HepG2 (cell line): ENCODE data around the gene SHC3. TPM values are rescaled to one million over a fixed set of nuclear protein-coding genes. Genes with fewer than 3 reads are reported as not detected.

Experiments
- ATAC-seq: fragments of 200-7000 bp; cut with Tn5 transposase; 3 replicates; pipeline ENCODE4 v1.9.1; 2020; ENCODE audit warnings: mild to moderate bottlenecking, moderate library complexity
- BruUV-seq: library from RNA; stranded (reverse); fragments of 400-500 nt; replicated peaks from 2 replicates; lab custom pipeline; 2021; lab: Mats Ljungman, UMichigan
- CTCF ChIA-PET: fragments of 300-600 bp; formaldehyde crosslinking; extraction: SDS; loops from one replicate; lab custom pipeline; 2021; ENCODE audit warnings: low total read pairs, inconsistent platforms, low intra/inter-chr PET ratio; lab: Yijun Ruan, JAX
- POLR2A ChIA-PET: fragments of 350-600 bp; sonication (Branson Sonifier 250); formaldehyde crosslinking; loops from one replicate; lab custom pipeline; 2020; ENCODE audit warnings: antibody characterized with exemption, inconsistent platforms; lab: Yijun Ruan, JAX
- DNase-seq: peaks from one replicate; pipeline ENCODE4 v3.0.0-alpha.2; 2015; ENCODE audit warnings: low spot score
- FAIRE-seq: peaks from 3 replicates; lab custom pipeline; 2011; peaks lifted over from hg19 to GRCh38; lab: Jason Lieb, UNC
- H2AFZ ChIP-seq: one replicate; pipeline ENCODE4 v1.6.1; 2011; ENCODE audit warnings: low read length, inconsistent platforms
- H3K27ac ChIP-seq: fragments of 300-600 bp; 3 replicates; pipeline ENCODE4 v1.8.0; 2011; ENCODE audit warnings: mixed run types, mild to moderate bottlenecking, mixed read lengths, low read length, inconsistent platforms; ENCODE audit not compliant: insufficient read depth; ENCODE audit errors: extremely low read length
- H3K27me3 ChIP-seq, 2 experiments: fragments of 200-600 bp in 1 of 2; 2 replicates in 1 of 2; 3 replicates in 1 of 2; pipeline versions ENCODE4 v1.6.0 to v1.8.0; 2011; ENCODE audit warnings: low read length in 2 of 2, mild to moderate bottlenecking in 2 of 2, moderate library complexity in 2 of 2, inconsistent platforms in 1 of 2; ENCODE audit not compliant: insufficient read depth in 2 of 2, control insufficient read depth in 1 of 2
- H3K36me3 ChIP-seq, 2 experiments: fragments of 200-600 bp in 1 of 2; replicated peaks in 1 of 2; 2 replicates in 1 of 2; 3 replicates in 1 of 2; pipeline versions ENCODE4 v1.5.1 to v1.8.0; 2011; ENCODE audit warnings: low read length in 2 of 2, inconsistent platforms in 1 of 2; ENCODE audit not compliant: insufficient read depth in 2 of 2, control insufficient read depth in 1 of 2
- H3K4me1 ChIP-seq: 2 replicates; pipeline ENCODE4 v1.5.1; 2012; ENCODE audit warnings: low read length, inconsistent platforms; ENCODE audit not compliant: insufficient read depth
- H3K4me2 ChIP-seq: 2 replicates; pipeline ENCODE4 v1.6.0; 2011; ENCODE audit warnings: low read depth, low read length, inconsistent platforms
- H3K4me3 ChIP-seq, 3 experiments: fragments of 200-600 bp in 1 of 3; sonication (generic), shearing (Covaris generic) in 1 of 3; replicated peaks in 1 of 3; 2 replicates each; pipeline ENCODE4 v1.5.1; 2011 to 2016; ENCODE audit warnings: low read length in 3 of 3, inconsistent platforms in 2 of 3, low read depth in 2 of 3, mild to moderate bottlenecking in 2 of 3, control low read depth in 1 of 3, mixed read lengths in 1 of 3; ENCODE audit not compliant: insufficient read depth in 1 of 3
- H3K79me2 ChIP-seq: one replicate; pipeline ENCODE4 v1.6.1; 2011; ENCODE audit warnings: low read length, inconsistent platforms; ENCODE audit not compliant: insufficient read depth
- H3K9ac ChIP-seq: 2 replicates; pipeline ENCODE4 v1.6.0; 2011; ENCODE audit warnings: mild to moderate bottlenecking, low read depth, low read length, inconsistent platforms; ENCODE audit not compliant: insufficient read depth
- H3K9me3 ChIP-seq: 2 replicates; pipeline ENCODE4 v1.5.1; 2012; ENCODE audit warnings: mild to moderate bottlenecking, low read length
- H4K20me1 ChIP-seq: 2 replicates; pipeline ENCODE4 v1.6.0; 2011; ENCODE audit warnings: inconsistent platforms, mild to moderate bottlenecking, low read length, moderate library complexity; ENCODE audit not compliant: insufficient read depth
- AHR ChIP-seq: IDR thresholded peaks from 2 replicates; pipeline ENCODE4 v1.6.1; 2018; ENCODE audit warnings: missing genetic modification reagents, missing compliant biosample characterization
- EHMT2 ChIP-seq: fragments of 200-600 bp; sonication (generic); IDR thresholded peaks from 2 replicates; pipeline ENCODE4 v1.7.0; 2017; ENCODE audit warnings: antibody characterized with exemption, low read depth, low read length, borderline replicate concordance
- NONO ChIP-seq, 2 experiments: fragments of 450-650 bp in 1 of 2; sonication (generic) in 1 of 2; formaldehyde crosslinking in 1 of 2; IDR thresholded peaks in 1 of 2; conservative IDR thresholded peaks in 1 of 2; 2 replicates each; pipeline versions ENCODE4 v1.6.1 to v1.8.0; 2017 to 2022; ENCODE audit warnings: mild to moderate bottlenecking in 1 of 2, missing genetic modification reagents in 1 of 2, moderate library complexity in 1 of 2
- SIX4 ChIP-seq: sonication (generic); formaldehyde crosslinking; IDR thresholded peaks from 2 replicates; pipeline ENCODE4 v1.4.0; 2020; ENCODE audit warnings: missing genetic modification reagents
- ZNF512 ChIP-seq: sonication (generic); formaldehyde crosslinking; IDR thresholded peaks from 2 replicates; pipeline ENCODE4 v1.4.0; 2020; ENCODE audit warnings: mild to moderate bottlenecking, missing genetic modification reagents
- ZNF749 ChIP-seq: sonication (generic); formaldehyde crosslinking; IDR thresholded peaks from 2 replicates; pipeline ENCODE4 v1.8.0; 2022; ENCODE audit warnings: mild to moderate bottlenecking, missing genetic modification reagents, moderate library complexity, borderline replicate concordance
- ZNF788 ChIP-seq: sonication (generic); formaldehyde crosslinking; IDR thresholded peaks from 2 replicates; pipeline ENCODE4 v1.5.0; 2020; ENCODE audit warnings: mild to moderate bottlenecking, missing genetic modification reagents, borderline replicate concordance
- ZSCAN31 ChIP-seq: sonication (generic); formaldehyde crosslinking; IDR thresholded peaks from 2 replicates; pipeline ENCODE4 v1.5.0; 2020; ENCODE audit warnings: low read depth, mild to moderate bottlenecking, missing genetic modification reagents
- WGBS: methylation state at CpG from one replicate; pipeline ENCODE4 v1.1.6; 2017; ENCODE audit warnings: low lambda C conversion rate; 5-methylcytosine and 5-hydroxymethylcytosine counted together
- in situ Hi-C: cut with HindIII; loops from 2 replicates; pipeline ENCODE4 v1.10.0; 2017; ENCODE audit warnings: low pct_unique_long_range_greater_than_20kb; ENCODE audit not compliant: extremely low pct_ligation_motif_present
- intact Hi-C: fragments of 100-400 bp; cut with micrococcal nuclease; formaldehyde crosslinking; loops from one replicate; pipeline ENCODE4 v1.10.0; 2022; ENCODE audit not compliant: unreplicated experiment
- polyA plus RNA-seq, 8 experiments: library from polyadenylated mRNA; depleted of rRNA in 3 of 8; stranded (reverse) in 7 of 8; unstranded in 1 of 8; fragments of >200 nt; fragmentation: Illumina TruSeq in 4 of 8; extraction: Trizol in 4 of 8; gene quantifications; 2 replicates each; pipeline versions ENCODE4 v1.2.1 to v1.2.3, GENCODE V29; 2011 to 2016; ENCODE audit warnings: low read depth in 4 of 8, missing spikeins in 1 of 8, mixed read lengths in 1 of 8; ENCODE audit not compliant: insufficient read depth in 1 of 8
- total RNA-seq, 5 experiments: library from RNA; depleted of rRNA; stranded (reverse); fragments of >200 nt; fragmentation: Illumina TruSeq; extraction: Trizol; gene quantifications; 2 replicates each; pipeline ENCODE4 v1.2.3, GENCODE V29; 2016; ENCODE audit warnings: low read depth in 1 of 5

Gene SHC3
- total and polyA plus RNA-seq, 2 of the 13 experiments (the other 11 are each of a cell fraction or from before 2014, with no cell fraction given): 0.09 to 0.89 TPM

- TF ChIP-seq ZNF512 (CRISPR knock-in tag) (no peak), ZSCAN31 (CRISPR knock-in tag) (no peak), NONO (IDR thresholded peaks at IDR 0.05) (no peak), NONO (CRISPR knock-in tag; conservative IDR thresholded peaks at IDR 0.05) (no peak), EHMT2 (no peak), SIX4 (CRISPR knock-in tag) (no peak), AHR (no peak)
Measured at GRCh38 chr9:89058906-89059305, 119.7 kb downstream of the SHC3 start (continued).

DNA sequence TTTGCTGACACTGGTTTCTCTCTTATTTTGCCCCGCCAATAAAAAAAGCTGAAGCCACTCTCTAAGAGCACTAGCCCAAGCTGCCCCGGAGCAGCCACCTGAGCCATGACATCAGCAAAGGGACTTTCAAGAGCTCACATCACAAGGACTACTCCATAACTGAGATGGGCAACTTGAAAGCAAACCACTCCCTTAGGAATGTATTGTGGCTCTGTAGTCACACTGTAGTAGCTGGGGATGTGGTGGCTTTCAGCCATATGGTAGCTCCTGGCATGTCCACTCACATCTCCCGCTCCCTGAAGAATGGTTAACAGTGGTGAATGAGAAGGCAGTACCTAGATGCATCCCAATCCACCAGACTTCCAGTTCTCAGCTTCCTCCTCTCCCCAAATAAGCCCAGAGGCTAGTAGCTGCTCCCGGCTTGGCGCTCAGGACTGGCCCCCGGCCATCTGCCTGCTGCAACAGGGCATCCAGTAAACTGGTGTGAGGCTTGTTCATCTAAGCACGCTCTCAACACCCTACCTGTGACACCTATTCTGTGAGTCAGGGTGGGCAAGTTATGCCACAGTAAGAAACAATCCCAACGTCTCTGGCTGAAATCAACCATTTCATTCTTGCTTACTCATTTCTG, 123.6 kb downstream of the SHC3 start:
- CTCF ChIA-PET: no interaction called here
- POLR2A ChIA-PET: no interaction called here
- ATAC-seq (no peak), FAIRE-seq (no peak), DNase-seq (no peak)
- no peak for TF ChIP-seq ZNF749 (CRISPR knock-in tag)
- TF ChIP-seq ZNF788 (CRISPR knock-in tag): no peak
- Histone ChIP-seq H3K4me3 (no peak overlapping the region), H3K36me3 (no peaks in the 10 kb centered on the region), H3K27me3 (no peaks in the 10 kb centered on the region), H3K9ac (no peak overlapping the region), H2AFZ (no peak overlapping the region), H3K79me2 (no peaks in the 10 kb centered on the region), H3K9me3 (no peaks in the 10 kb centered on the region; the same call in 1 of the 2 replicates), H3K4me1 (no peaks in the 10 kb centered on the region), H4K20me1 (no peaks in the 10 kb centered on the region), H3K4me2 (no peak overlapping the region), H3K27ac (no peak overlapping the region)
- intact Hi-C loops: no loop called here
- in situ Hi-C loops: no loop called here
- no TSS peak for BruUV-seq
- WGBS: 49% methylated on average over 6 of the region's 8 CpGs
